Neural cell (in vitro differentiated cells): ENCODE measurements around the gene SPACA4.

Source experiments
- POLR2AphosphoS5 ChIP-seq: IDR thresholded peaks from 2 replicates; pipeline ENCODE4 v1.6.1; 2012
- TF ChIP-seq, protein P1 (sequence below): fragments of 450-650 bp; IDR thresholded peaks from 2 replicates; pipeline ENCODE4 v1.5.1; 2014; ENCODE audit warnings: antibody characterized with exemption, mild to moderate bottlenecking, moderate library complexity; ENCODE audit not compliant: poor library complexity, severe bottlenecking
- TF ChIP-seq, protein P2 (sequence below): IDR thresholded peaks from 2 replicates; pipeline ENCODE4 v1.6.1; 2012; ENCODE audit warnings: borderline replicate concordance

DNA sequence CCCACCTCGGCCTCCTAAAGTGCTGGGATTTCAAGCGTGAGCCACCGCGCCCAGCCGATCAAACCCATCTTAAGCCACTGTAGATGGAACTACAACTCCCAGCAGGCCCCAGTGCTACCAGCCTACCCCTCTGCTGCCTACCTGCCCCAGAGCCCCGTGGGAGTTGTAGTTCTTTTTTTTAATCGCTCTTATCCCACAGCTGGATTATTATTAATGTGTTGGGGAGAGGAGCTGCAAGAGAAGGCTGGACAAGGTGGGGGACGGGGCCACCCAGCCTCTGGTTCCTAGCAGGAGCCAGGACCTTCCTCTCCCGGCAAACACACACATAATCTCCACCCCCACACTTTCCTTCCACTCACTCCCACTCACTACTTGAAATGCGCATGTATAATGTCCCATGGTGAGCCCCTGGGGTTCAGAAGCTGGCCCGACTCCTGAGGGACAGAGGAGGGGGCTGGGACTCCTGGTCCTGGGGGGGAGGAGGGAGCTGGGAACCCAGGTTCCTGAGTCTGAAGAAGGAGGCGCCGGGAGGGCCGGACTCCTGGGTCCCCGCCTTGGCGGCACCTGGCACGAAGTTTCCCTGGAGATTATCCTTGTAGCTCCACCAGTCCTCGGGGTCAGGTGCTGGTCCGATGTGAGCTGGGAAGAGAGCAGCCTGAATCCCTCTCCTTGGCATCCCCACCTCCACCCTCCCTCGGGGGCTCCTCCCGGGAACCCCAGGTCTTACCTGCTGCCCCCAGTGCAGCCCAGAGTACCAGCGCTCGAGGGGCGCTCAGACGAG, 38.5 kb downstream of the SPACA4 start:
- TF ChIP-seq POLR2AphosphoS5: no peak
- TF ChIP-seq, protein P1, sequence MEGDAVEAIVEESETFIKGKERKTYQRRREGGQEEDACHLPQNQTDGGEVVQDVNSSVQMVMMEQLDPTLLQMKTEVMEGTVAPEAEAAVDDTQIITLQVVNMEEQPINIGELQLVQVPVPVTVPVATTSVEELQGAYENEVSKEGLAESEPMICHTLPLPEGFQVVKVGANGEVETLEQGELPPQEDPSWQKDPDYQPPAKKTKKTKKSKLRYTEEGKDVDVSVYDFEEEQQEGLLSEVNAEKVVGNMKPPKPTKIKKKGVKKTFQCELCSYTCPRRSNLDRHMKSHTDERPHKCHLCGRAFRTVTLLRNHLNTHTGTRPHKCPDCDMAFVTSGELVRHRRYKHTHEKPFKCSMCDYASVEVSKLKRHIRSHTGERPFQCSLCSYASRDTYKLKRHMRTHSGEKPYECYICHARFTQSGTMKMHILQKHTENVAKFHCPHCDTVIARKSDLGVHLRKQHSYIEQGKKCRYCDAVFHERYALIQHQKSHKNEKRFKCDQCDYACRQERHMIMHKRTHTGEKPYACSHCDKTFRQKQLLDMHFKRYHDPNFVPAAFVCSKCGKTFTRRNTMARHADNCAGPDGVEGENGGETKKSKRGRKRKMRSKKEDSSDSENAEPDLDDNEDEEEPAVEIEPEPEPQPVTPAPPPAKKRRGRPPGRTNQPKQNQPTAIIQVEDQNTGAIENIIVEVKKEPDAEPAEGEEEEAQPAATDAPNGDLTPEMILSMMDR: no peak
- TF ChIP-seq, protein P2, sequence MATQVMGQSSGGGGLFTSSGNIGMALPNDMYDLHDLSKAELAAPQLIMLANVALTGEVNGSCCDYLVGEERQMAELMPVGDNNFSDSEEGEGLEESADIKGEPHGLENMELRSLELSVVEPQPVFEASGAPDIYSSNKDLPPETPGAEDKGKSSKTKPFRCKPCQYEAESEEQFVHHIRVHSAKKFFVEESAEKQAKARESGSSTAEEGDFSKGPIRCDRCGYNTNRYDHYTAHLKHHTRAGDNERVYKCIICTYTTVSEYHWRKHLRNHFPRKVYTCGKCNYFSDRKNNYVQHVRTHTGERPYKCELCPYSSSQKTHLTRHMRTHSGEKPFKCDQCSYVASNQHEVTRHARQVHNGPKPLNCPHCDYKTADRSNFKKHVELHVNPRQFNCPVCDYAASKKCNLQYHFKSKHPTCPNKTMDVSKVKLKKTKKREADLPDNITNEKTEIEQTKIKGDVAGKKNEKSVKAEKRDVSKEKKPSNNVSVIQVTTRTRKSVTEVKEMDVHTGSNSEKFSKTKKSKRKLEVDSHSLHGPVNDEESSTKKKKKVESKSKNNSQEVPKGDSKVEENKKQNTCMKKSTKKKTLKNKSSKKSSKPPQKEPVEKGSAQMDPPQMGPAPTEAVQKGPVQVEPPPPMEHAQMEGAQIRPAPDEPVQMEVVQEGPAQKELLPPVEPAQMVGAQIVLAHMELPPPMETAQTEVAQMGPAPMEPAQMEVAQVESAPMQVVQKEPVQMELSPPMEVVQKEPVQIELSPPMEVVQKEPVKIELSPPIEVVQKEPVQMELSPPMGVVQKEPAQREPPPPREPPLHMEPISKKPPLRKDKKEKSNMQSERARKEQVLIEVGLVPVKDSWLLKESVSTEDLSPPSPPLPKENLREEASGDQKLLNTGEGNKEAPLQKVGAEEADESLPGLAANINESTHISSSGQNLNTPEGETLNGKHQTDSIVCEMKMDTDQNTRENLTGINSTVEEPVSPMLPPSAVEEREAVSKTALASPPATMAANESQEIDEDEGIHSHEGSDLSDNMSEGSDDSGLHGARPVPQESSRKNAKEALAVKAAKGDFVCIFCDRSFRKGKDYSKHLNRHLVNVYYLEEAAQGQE: no peak
